MV-4-11 (cell line): ENCODE data around the gene NET1.

Experiments used
- DNase-seq: peaks from one replicate; lab custom pipeline; 2025; lab: John Stamatoyannopoulos, UW

The NET1 gene

GRCh38 chr10:5500162-5500670 is 87.9 kb downstream of the NET1 start:
- DNase-seq: no peak

GRCh38 chr10:5500910-5501309 is 88.6 kb downstream of the NET1 start:
- no peak for DNase-seq

GRCh38 chr10:5502061-5502521 is 89.7 kb downstream of the NET1 start:
- DNase-seq: no peak

GRCh38 chr10:5502571-5503476 is 90.5 kb downstream of the NET1 start:
- no peak for DNase-seq

- no peak for DNase-seq
Observed at GRCh38 chr10:5503477-5503835, 91.1 kb downstream of the NET1 start.

- DNase-seq: no peak
Observed at GRCh38 chr10:5504146-5505072, 92.1 kb downstream of the NET1 start.

- DNase-seq: no peak
Observed at GRCh38 chr10:5506246-5506645, 93.9 kb downstream of the NET1 start.

- DNase-seq: no peak
Observed at GRCh38 chr10:5506751-5507648, 94.6 kb downstream of the NET1 start.

GRCh38 chr10:5507649-5508131 is 95.3 kb downstream of the NET1 start:
- DNase-seq: no peak

- DNase-seq: no peak
Observed at GRCh38 chr10:5508161-5508604, 95.8 kb downstream of the NET1 start.
